ENCODE results near the gene WDR76.

The WDR76 gene

GRCh38 chr15:43889042-43889441 lies 62.2 kb downstream of the WDR76 start:
- H3K36me3 ChIP-seq (ENCODE audit: control insufficient read depth in 2 of 2, insufficient read depth in 2 of 2, low read length in 2 of 2) = no peaks in the 10 kb centered on the region
- no peaks in the 10 kb centered on the region for H3K9me3 ChIP-seq (ENCODE audit: control insufficient read depth in 2 of 2, low read length in 2 of 2)
- H3K4me1 ChIP-seq (ENCODE audit: control insufficient read depth in 2 of 2, insufficient read depth in 2 of 2, low read length in 2 of 2) = no peaks in the 10 kb centered on the region
- no peak overlapping the region for H3K27ac ChIP-seq (ENCODE audit: low read depth in 2 of 2, low read length in 2 of 2)
- H3K4me3 ChIP-seq (ENCODE audit: low read length in 2 of 2) = no peak overlapping the region
- no peak overlapping the region for H3K9ac ChIP-seq (ENCODE audit: low read depth in 1 of 2, low read length in 2 of 2)
- no peaks in the 10 kb centered on the region for H3K27me3 ChIP-seq (ENCODE audit: control insufficient read depth in 2 of 2, insufficient read depth in 2 of 2, low read length in 2 of 2)

GRCh38 chr15:43893956-43894355 lies 67.2 kb downstream of the WDR76 start:
- no peaks in the 10 kb centered on the region for H3K4me1 ChIP-seq (ENCODE audit: control insufficient read depth in 2 of 2, insufficient read depth in 2 of 2, low read length in 2 of 2)
- no peak overlapping the region for H3K27ac ChIP-seq (ENCODE audit: low read depth in 2 of 2, low read length in 2 of 2)
- H3K9ac ChIP-seq (ENCODE audit: low read depth in 1 of 2, low read length in 2 of 2) = no peak overlapping the region
- no peak overlapping the region for H3K4me3 ChIP-seq (ENCODE audit: low read length in 2 of 2)
- no peaks in the 10 kb centered on the region for H3K27me3 ChIP-seq (ENCODE audit: control insufficient read depth in 2 of 2, insufficient read depth in 2 of 2, low read length in 2 of 2)
- H3K9me3 ChIP-seq (ENCODE audit: control insufficient read depth in 2 of 2, low read length in 2 of 2) = no peaks in the 10 kb centered on the region
- no peaks in the 10 kb centered on the region for H3K36me3 ChIP-seq (ENCODE audit: control insufficient read depth in 2 of 2, insufficient read depth in 2 of 2, low read length in 2 of 2)

GRCh38 chr15:43895586-43895985 lies 68.8 kb downstream of the WDR76 start:
- no peaks in the 10 kb centered on the region for H3K4me1 ChIP-seq (ENCODE audit: control insufficient read depth in 2 of 2, insufficient read depth in 2 of 2, low read length in 2 of 2)
- no peaks in the 10 kb centered on the region for H3K36me3 ChIP-seq (ENCODE audit: control insufficient read depth in 2 of 2, insufficient read depth in 2 of 2, low read length in 2 of 2)
- H3K27me3 ChIP-seq (ENCODE audit: control insufficient read depth in 2 of 2, insufficient read depth in 2 of 2, low read length in 2 of 2) = no peaks in the 10 kb centered on the region
- no peaks in the 10 kb centered on the region for H3K9me3 ChIP-seq (ENCODE audit: control insufficient read depth in 2 of 2, low read length in 2 of 2)
- H3K9ac ChIP-seq (ENCODE audit: low read depth in 1 of 2, low read length in 2 of 2) = no peak overlapping the region
- H3K27ac ChIP-seq (ENCODE audit: low read depth in 2 of 2, low read length in 2 of 2) = no peak overlapping the region
- no peak overlapping the region for H3K4me3 ChIP-seq (ENCODE audit: low read length in 2 of 2)

GRCh38 chr15:43896543-43896942 lies 69.7 kb downstream of the WDR76 start:
- no peak overlapping the region for H3K4me3 ChIP-seq (ENCODE audit: low read length in 2 of 2)
- H3K27ac ChIP-seq (ENCODE audit: low read depth in 2 of 2, low read length in 2 of 2) = no peak overlapping the region
- no peaks in the 10 kb centered on the region for H3K36me3 ChIP-seq (ENCODE audit: control insufficient read depth in 2 of 2, insufficient read depth in 2 of 2, low read length in 2 of 2)
- H3K4me1 ChIP-seq (ENCODE audit: control insufficient read depth in 2 of 2, insufficient read depth in 2 of 2, low read length in 2 of 2) = no peaks in the 10 kb centered on the region
- H3K27me3 ChIP-seq (ENCODE audit: control insufficient read depth in 2 of 2, insufficient read depth in 2 of 2, low read length in 2 of 2) = no peaks in the 10 kb centered on the region
- H3K9me3 ChIP-seq (ENCODE audit: control insufficient read depth in 2 of 2, low read length in 2 of 2) = no peaks in the 10 kb centered on the region
- H3K9ac ChIP-seq (ENCODE audit: low read depth in 1 of 2, low read length in 2 of 2) = no peak overlapping the region

GRCh38 chr15:43898891-43899290 lies 72.1 kb downstream of the WDR76 start:
- Histone ChIP-seq H3K27me3 (ENCODE audit: control insufficient read depth in 2 of 2, insufficient read depth in 2 of 2, low read length in 2 of 2) (no peaks in the 10 kb centered on the region), H3K36me3 (ENCODE audit: control insufficient read depth in 2 of 2, insufficient read depth in 2 of 2, low read length in 2 of 2) (no peaks in the 10 kb centered on the region), H3K9me3 (ENCODE audit: control insufficient read depth in 2 of 2, low read length in 2 of 2) (no peaks in the 10 kb centered on the region), H3K4me1 (ENCODE audit: control insufficient read depth in 2 of 2, insufficient read depth in 2 of 2, low read length in 2 of 2) (no peaks in the 10 kb centered on the region), H3K27ac (ENCODE audit: low read depth in 2 of 2, low read length in 2 of 2) (no peak overlapping the region), H3K9ac (ENCODE audit: low read depth in 1 of 2, low read length in 2 of 2) (no peak overlapping the region), H3K4me3 (ENCODE audit: low read length in 2 of 2) (no peak overlapping the region)

GRCh38 chr15:43899928-43900327 lies 73.1 kb downstream of the WDR76 start:
- Histone ChIP-seq H3K36me3 (ENCODE audit: control insufficient read depth in 2 of 2, insufficient read depth in 2 of 2, low read length in 2 of 2) (no peaks in the 10 kb centered on the region), H3K27ac (ENCODE audit: low read depth in 2 of 2, low read length in 2 of 2) (no peak overlapping the region), H3K9ac (ENCODE audit: low read depth in 1 of 2, low read length in 2 of 2) (no peak overlapping the region), H3K9me3 (ENCODE audit: control insufficient read depth in 2 of 2, low read length in 2 of 2) (no peaks in the 10 kb centered on the region), H3K4me3 (ENCODE audit: low read length in 2 of 2) (no peak overlapping the region), H3K27me3 (ENCODE audit: control insufficient read depth in 2 of 2, insufficient read depth in 2 of 2, low read length in 2 of 2) (no peaks in the 10 kb centered on the region), H3K4me1 (ENCODE audit: control insufficient read depth in 2 of 2, insufficient read depth in 2 of 2, low read length in 2 of 2) (no peaks in the 10 kb centered on the region)

GRCh38 chr15:43900996-43901395 lies 74.2 kb downstream of the WDR76 start:
- H3K36me3 ChIP-seq (ENCODE audit: control insufficient read depth in 2 of 2, insufficient read depth in 2 of 2, low read length in 2 of 2) = no peaks in the 10 kb centered on the region
- H3K27ac ChIP-seq (ENCODE audit: low read depth in 2 of 2, low read length in 2 of 2) = no peak overlapping the region
- H3K4me1 ChIP-seq (ENCODE audit: control insufficient read depth in 2 of 2, insufficient read depth in 2 of 2, low read length in 2 of 2) = no peaks in the 10 kb centered on the region
- no peak overlapping the region for H3K4me3 ChIP-seq (ENCODE audit: low read length in 2 of 2)
- H3K27me3 ChIP-seq (ENCODE audit: control insufficient read depth in 2 of 2, insufficient read depth in 2 of 2, low read length in 2 of 2) = no peaks in the 10 kb centered on the region
- no peaks in the 10 kb centered on the region for H3K9me3 ChIP-seq (ENCODE audit: control insufficient read depth in 2 of 2, low read length in 2 of 2)
- no peak overlapping the region for H3K9ac ChIP-seq (ENCODE audit: low read depth in 1 of 2, low read length in 2 of 2)

GRCh38 chr15:43901495-43901894 lies 74.7 kb downstream of the WDR76 start:
- Histone ChIP-seq H3K9ac (ENCODE audit: low read depth in 1 of 2, low read length in 2 of 2) (no peak overlapping the region), H3K4me1 (ENCODE audit: control insufficient read depth in 2 of 2, insufficient read depth in 2 of 2, low read length in 2 of 2) (no peaks in the 10 kb centered on the region), H3K4me3 (ENCODE audit: low read length in 2 of 2) (no peak overlapping the region), H3K9me3 (ENCODE audit: control insufficient read depth in 2 of 2, low read length in 2 of 2) (no peaks in the 10 kb centered on the region), H3K27ac (ENCODE audit: low read depth in 2 of 2, low read length in 2 of 2) (no peak overlapping the region), H3K27me3 (ENCODE audit: control insufficient read depth in 2 of 2, insufficient read depth in 2 of 2, low read length in 2 of 2) (no peaks in the 10 kb centered on the region), H3K36me3 (ENCODE audit: control insufficient read depth in 2 of 2, insufficient read depth in 2 of 2, low read length in 2 of 2) (no peaks in the 10 kb centered on the region)

- Histone ChIP-seq H3K27ac (ENCODE audit: low read depth in 2 of 2, low read length in 2 of 2) (no peak overlapping the region), H3K4me3 (ENCODE audit: low read length in 2 of 2) (no peak overlapping the region), H3K27me3 (ENCODE audit: control insufficient read depth in 2 of 2, insufficient read depth in 2 of 2, low read length in 2 of 2) (no peaks in the 10 kb centered on the region), H3K9ac (ENCODE audit: low read depth in 1 of 2, low read length in 2 of 2) (no peak overlapping the region), H3K9me3 (ENCODE audit: control insufficient read depth in 2 of 2, low read length in 2 of 2) (no peaks in the 10 kb centered on the region), H3K4me1 (ENCODE audit: control insufficient read depth in 2 of 2, insufficient read depth in 2 of 2, low read length in 2 of 2) (no peaks in the 10 kb centered on the region), H3K36me3 (ENCODE audit: control insufficient read depth in 2 of 2, insufficient read depth in 2 of 2, low read length in 2 of 2) (no peaks in the 10 kb centered on the region)
These were observed 77.1 kb downstream of the WDR76 start for GRCh38 chr15:43903864-43904290.

- Histone ChIP-seq H3K4me1 (ENCODE audit: control insufficient read depth in 2 of 2, insufficient read depth in 2 of 2, low read length in 2 of 2) (no peaks in the 10 kb centered on the region), H3K4me3 (ENCODE audit: low read length in 2 of 2) (no peak overlapping the region), H3K36me3 (ENCODE audit: control insufficient read depth in 2 of 2, insufficient read depth in 2 of 2, low read length in 2 of 2) (no peaks in the 10 kb centered on the region), H3K27me3 (ENCODE audit: control insufficient read depth in 2 of 2, insufficient read depth in 2 of 2, low read length in 2 of 2) (no peaks in the 10 kb centered on the region), H3K9me3 (ENCODE audit: control insufficient read depth in 2 of 2, low read length in 2 of 2) (no peaks in the 10 kb centered on the region), H3K27ac (ENCODE audit: low read depth in 2 of 2, low read length in 2 of 2) (no peak overlapping the region), H3K9ac (ENCODE audit: low read depth in 1 of 2, low read length in 2 of 2) (no peak overlapping the region)
These were observed 79.0 kb downstream of the WDR76 start for GRCh38 chr15:43905755-43906154.

- Histone ChIP-seq H3K4me1 (ENCODE audit: control insufficient read depth in 2 of 2, insufficient read depth in 2 of 2, low read length in 2 of 2) (no peaks in the 10 kb centered on the region), H3K27me3 (ENCODE audit: control insufficient read depth in 2 of 2, insufficient read depth in 2 of 2, low read length in 2 of 2) (no peaks in the 10 kb centered on the region), H3K9ac (ENCODE audit: low read depth in 1 of 2, low read length in 2 of 2) (no peak overlapping the region), H3K36me3 (ENCODE audit: control insufficient read depth in 2 of 2, insufficient read depth in 2 of 2, low read length in 2 of 2) (no peaks in the 10 kb centered on the region), H3K27ac (ENCODE audit: low read depth in 2 of 2, low read length in 2 of 2) (no peak overlapping the region), H3K4me3 (ENCODE audit: low read length in 2 of 2) (no peak overlapping the region), H3K9me3 (ENCODE audit: control insufficient read depth in 2 of 2, low read length in 2 of 2) (no peaks in the 10 kb centered on the region)
These were observed 81.8 kb downstream of the WDR76 start for GRCh38 chr15:43908516-43909050.

Measured in mucosa of rectum (tissue), 2 donors.